ENCODE data around the gene COG7. TPM values are rescaled to one million over a fixed set of nuclear protein-coding genes. Genes with fewer than 3 reads are reported as not detected.
A peak's percentile ranks its signal among the peaks of the same experiment; 100 is the strongest.

Gene COG7
- total RNA-seq, 1 experiment from 2014 or later = 17.9 TPM

- Histone ChIP-seq H4K8ac (replicated peaks; ENCODE audit: insufficient read length, low read depth, low read length) (no peak overlapping the region), H2BK20ac (ENCODE audit: low read depth, low read length, poor library complexity, severe bottlenecking) (no peak overlapping the region), H3K4ac (ENCODE audit: low read depth, low read length) (no peak overlapping the region), H2BK120ac (ENCODE audit: low read depth, low read length, poor library complexity, severe bottlenecking) (no peak overlapping the region), H3K9ac (ENCODE audit: extremely low read depth, insufficient read length, low read length) (no peak overlapping the region), H3K79me2 (ENCODE audit: insufficient read depth, low read length) (no peaks in the 10 kb centered on the region), H3K14ac (ENCODE audit: insufficient read depth, low read length) (no peak overlapping the region), H2AK5ac (ENCODE audit: insufficient read length, low read length) (no peak overlapping the region), H3K9me3 (ENCODE audit: control insufficient read depth, low read depth, low read length) (no peaks in the 10 kb centered on the region), H3K79me1 (ENCODE audit: insufficient read depth, low read depth, low read length, poor library complexity, severe bottlenecking) (no peaks in the 10 kb centered on the region), H2BK5ac (ENCODE audit: insufficient read length, low read length) (no peak overlapping the region), H3T11ph (ENCODE audit: low read length) (no peak overlapping the region), H4K91ac (ENCODE audit: insufficient read length, low read depth, low read length) (no peak overlapping the region), H3K18ac (ENCODE audit: insufficient read length, low read depth, low read length) (no peak overlapping the region), H2BK15ac (ENCODE audit: low read depth, low read length) (no peak overlapping the region), H3K4me2 (ENCODE audit: insufficient read depth, insufficient read length, low read length) (peak overlapping the region; percentile 90), H4K5ac (ENCODE audit: insufficient read length, low read depth, low read length) (no peak overlapping the region), H2BK12ac (ENCODE audit: insufficient read length, low read depth, low read length) (no peak overlapping the region), H3K27ac (ENCODE audit: insufficient read length, low read depth, low read length) (no peak overlapping the region), H4K20me1 (ENCODE audit: control insufficient read depth, insufficient read depth, insufficient read length) (no peaks in the 10 kb centered on the region), H3K27me3 (ENCODE audit: insufficient read depth, low read length) (no peaks in the 10 kb centered on the region), H3K4me1 (ENCODE audit: insufficient read depth, low read length) (no peaks in the 10 kb centered on the region), H3K23ac (ENCODE audit: insufficient read length, low read depth, low read length) (no peak overlapping the region), H2AFZ (ENCODE audit: low read length) (no peak overlapping the region), H3K23me2 (ENCODE audit: insufficient read length, low read depth, low read length, poor library complexity, severe bottlenecking) (peaks cover 7% of the 10 kb centered on the region), H3K56ac (ENCODE audit: insufficient read length, low read depth, low read length) (no peak overlapping the region)
- peak overlapping the region in 1 of 3 experiments; percentile 97; a peak in 1 of 7 replicates for H3K27ac Mint-ChIP-seq
- H3K9me3 Mint-ChIP-seq = no peaks in the 10 kb centered on the region; a peak in 1 of 5 replicates
- no peaks in the 10 kb centered on the region for H3K27me3 Mint-ChIP-seq (ENCODE audit: low read depth)
- DNase-seq = no peak
- H3K4me3 Mint-ChIP-seq = peak overlapping the region; percentile 73 to 89
- no CpG with 5 or more reads among the region's 37 CpGs for WGBS (ENCODE audit: extremely low coverage, insufficient read length, low lambda C conversion rate)
- peaks cover 10 to 11% of the 10 kb centered on the region in 2 experiments for H3K4me1 Mint-ChIP-seq
- peaks cover 0 to 8% (median 0%) of the 10 kb centered on the region in 3 experiments; a peak in 1 of 7 replicates for H3K36me3 Mint-ChIP-seq (ENCODE audit: insufficient read depth in 1 of 3, low read depth in 3 of 3)
- TF ChIP-seq CTCF (conservative IDR thresholded peaks at IDR 0.05) = no peak
These were observed 506 bp upstream of the COG7 start for GRCh38 chr16:23453338-23454052.

Data from H9 (cell line).